AG20443 (cell line): ENCODE results near the gene GOLGA8H.
"Not testable (repeated sequence)": the region's sequence is repeated elsewhere in the genome, so short reads cannot be mapped to it uniquely, and the experiment has no call there.

Source experiments
- DNase-seq: peaks from one replicate; pipeline ENCODE4 v3.0.0; 2012; ENCODE audit warnings: low spot score, mixed read lengths

Gene GOLGA8H, protein sequence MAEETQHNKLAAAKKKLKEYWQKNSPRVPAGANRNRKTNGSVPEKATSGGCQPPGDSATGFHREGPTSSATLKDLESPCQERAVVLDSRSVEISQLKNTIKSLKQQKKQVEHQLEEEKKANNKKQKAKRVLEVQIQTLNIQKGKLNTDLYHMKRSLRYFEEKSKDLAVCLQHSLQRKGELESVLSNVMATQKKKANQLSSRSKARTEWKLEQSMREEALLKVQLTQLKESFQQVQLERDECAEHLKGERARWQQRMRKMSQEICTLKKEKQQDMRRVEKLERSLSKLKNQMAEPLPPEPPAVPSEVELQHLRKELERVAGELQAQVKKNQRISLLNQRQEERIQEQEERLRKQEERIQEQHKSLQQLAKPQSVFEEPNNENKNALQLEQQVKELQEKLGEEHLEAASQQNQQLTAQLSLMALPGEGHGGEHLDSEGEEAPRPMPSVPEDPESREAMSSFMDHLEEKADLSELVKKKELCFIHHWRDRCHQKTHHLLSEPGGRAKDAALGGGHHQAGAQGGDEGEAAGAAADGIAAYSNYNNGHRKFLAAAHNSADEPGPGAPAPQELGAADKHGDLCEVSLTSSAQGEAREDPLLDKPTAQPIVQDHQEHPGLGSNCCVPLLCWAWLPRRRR

DNA sequence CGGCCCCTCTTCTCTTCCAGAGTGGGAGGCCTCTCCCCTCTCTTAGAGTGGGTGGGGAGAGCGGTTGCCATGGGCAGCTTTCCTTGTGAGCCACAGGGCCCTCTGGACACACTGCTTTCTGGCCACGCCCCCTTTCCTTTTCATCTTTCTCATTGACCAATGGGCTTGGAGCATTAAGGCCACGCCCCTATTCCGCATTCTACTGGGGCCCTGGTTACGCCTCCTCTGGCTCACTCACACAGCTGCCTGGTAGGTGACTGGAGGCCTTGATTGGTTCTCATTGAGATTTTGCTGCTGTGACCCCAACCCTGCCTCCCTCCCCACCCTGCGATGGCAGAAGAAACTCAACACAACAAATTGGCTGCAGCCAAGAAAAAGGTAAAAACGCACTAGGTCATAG lies at the start of gene GOLGA8H:
Gene GOLGA8H, plus strand, starts transcription at position 233 of the 400 bp plus-strand sequence. Its CDS starts 98 bp downstream, at position 331.
- not testable (repeated sequence) for DNase-seq

DNA sequence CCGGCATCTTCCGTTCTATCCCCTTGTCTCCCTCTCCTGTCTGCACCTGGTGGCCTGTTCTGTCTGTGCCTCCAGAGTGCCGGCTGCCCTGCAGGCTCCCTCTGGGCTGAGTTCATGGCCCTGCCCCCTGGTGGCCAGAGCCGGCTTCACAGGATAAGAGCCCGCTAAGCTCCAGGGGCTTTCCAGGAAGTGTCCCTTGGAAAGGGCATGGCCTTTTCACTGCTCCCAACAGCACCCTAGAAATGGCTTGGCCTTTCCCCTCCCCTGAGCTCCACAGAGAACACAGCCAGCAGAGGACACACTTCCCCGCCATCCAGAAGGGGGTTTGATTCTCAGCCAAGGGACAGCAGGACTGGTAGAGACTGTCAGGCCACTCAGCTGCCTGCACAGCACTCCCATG lies 36.9 kb upstream of the GOLGA8H start:
- DNase-seq: not testable (repeated sequence)

DNA sequence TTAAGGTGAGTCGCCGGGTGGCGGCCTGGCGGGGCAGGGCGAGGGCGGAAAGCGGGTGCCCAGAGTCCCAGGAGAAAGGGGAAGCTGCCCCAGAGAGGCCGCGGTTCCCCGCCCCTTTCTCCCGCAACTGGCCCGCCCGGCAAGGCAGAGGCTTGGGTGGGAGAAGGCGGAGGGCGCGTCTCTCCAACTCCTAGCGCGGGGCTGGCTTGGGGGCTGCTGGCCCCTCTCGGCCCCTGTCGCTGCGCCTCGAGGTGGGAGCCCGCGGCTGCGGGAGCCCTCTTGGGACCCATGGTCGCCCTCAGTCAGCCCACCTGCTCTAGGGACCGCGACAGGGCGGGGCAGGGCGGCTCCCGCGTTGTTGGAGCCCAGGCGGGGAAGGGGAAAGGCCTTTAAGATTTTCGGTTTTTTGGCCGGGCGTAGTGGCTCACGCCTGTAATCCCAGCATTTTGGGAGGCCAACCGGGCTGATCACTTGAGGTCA lies 30.8 kb upstream of the GOLGA8H start:
- not testable (repeated sequence) for DNase-seq

DNA sequence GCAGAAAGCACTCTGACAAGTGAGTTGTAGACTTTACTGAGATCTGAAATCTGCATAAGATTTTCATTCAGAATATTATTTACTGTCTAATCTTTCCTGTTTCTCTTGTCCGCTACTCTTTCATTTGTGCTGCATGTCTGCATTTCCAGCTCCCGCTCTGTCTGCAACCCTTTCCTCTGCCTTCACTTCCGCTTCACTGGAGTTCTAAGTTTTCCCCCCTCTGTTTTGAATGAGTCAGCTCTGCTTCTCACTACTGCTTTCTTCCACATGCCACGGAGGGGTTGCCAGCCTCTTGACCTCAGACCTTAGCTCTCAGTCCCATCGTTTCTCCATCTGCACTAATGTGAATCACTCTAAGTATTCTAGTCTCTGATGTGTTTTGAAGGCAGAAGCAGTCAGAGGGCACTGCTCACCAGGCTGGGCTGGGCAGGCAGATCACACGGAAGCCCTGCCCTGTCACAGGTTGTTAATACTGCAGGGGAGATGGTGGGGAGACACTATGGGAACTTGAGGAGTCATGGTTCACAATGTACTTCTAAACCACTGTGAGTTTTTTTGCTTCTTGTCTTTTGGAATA lies 24.3 kb upstream of the GOLGA8H start:
- not testable (repeated sequence) for DNase-seq

DNA sequence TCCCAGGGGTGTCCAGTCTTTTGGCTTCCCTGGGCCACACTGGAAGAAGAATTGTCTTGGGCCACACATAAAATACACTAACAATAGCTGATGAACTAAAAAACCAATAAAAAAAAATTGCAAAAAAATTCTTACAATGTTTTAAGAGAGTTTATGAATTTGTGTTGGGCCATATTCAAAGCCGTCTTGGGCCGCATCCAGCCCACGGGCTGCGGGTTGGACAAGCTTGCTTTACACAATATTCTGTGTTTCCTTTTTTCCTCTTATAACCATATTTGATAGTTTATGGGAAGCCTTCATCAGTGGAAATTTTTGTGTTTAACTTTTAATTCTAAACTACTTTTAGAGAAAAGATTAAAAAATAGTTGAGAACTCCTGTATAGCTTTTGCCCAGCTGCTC lies 23.1 kb upstream of the GOLGA8H start:
- DNase-seq: not testable (repeated sequence)

DNA sequence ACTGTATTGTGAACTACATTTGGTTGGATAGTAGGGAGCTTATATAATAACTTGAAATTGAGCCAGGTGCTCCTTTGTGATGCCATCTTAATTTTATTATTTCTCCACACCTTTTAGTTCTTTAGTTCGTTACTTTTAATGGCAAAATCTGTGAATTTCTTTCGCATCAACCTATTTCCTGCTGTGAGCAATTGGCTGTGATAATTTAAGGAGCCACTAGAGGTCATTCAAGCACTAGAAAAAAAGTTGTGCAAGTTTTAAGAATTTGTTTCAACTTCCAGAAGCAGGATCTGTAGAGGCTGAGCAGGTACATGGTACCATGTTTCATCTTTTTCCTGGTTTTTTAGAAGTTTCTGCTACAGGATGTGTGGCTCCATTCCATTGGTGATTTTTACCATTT lies 4.9 kb upstream of the GOLGA8H start:
- not testable (repeated sequence) for DNase-seq

DNA sequence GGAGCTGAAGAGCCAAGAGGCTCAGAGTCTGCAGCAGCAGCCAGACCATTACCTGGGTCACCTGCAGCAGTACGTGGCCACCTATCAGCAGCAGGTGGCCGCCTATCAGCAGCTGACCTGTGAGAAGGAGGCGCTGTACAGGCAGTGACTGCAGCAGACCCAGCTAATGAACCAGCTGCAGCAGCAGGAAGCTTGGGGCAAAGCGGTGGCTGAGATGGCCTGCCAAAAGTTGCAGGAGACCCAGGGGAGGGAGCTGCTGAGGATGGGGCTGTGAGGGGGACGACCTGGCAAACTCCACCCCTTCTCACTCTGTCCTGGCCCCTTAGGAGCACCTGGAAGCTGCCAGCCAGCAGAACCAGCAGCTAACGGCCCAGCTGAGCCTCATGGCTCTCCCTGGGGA lies 8.4 kb downstream of the GOLGA8H start:
- DNase-seq: not testable (repeated sequence)

DNA sequence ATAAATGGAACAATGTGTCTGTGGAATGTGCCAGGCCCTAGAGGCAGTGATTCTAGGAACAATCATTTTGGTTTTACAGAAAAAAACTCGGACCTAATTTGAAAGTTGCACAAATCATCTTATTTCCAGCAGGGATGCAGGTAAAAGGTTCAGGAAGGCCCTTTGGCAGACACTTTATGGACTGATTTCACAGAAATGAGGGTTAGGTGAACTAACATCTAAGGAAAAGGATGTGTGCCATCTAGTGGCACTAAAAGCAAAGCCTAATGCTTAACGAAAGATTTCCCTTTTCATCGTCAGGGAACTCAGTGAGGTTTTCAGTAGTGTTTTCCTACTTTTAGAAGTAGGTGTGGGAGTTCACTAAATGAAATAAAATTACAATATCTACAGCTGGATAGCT lies 17.5 kb downstream of the GOLGA8H start:
- not testable (repeated sequence) for DNase-seq

DNA sequence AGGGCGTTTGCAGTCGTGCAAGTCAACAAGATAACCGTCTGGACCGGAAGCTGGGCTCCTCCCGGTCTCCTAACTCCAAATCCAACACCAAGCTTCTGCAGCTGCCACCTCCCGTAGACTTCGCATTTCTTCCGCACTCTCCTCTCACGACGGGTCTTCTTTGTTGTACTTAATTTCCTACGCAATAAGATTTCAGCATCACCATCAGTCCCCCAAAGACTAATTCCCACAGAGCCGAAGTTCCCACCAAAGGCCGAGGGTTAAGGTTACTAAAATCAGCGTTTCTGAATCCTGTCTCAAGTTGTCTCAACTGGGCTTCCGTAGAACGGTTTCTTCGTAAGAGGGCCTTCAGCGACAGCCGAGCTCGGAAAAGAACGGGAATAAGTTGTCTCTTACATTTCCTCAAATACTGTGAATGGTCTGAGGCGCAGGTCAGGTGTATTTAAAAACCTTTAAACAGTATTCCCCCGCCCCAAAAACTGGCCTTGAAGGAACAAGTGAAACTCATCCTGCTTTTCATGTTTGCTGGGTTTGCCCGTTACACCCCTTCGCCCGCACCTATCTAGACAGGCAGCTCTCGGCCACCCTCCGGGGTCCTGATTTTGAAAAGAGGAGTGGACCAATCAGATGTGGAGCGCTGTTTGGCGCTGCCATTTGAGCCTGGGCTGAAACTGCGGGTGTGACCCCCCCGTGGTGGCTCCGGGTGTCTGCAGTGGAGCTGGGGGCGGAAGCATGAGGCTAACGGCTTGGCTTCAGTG lies 21.8 kb downstream of the GOLGA8H start, which contains the start of gene ARHGAP11B:
Gene ARHGAP11B, plus strand, starts transcription at position 693 of the 758 bp plus-strand sequence.
- DNase-seq: peak; percentile 86

DNA sequence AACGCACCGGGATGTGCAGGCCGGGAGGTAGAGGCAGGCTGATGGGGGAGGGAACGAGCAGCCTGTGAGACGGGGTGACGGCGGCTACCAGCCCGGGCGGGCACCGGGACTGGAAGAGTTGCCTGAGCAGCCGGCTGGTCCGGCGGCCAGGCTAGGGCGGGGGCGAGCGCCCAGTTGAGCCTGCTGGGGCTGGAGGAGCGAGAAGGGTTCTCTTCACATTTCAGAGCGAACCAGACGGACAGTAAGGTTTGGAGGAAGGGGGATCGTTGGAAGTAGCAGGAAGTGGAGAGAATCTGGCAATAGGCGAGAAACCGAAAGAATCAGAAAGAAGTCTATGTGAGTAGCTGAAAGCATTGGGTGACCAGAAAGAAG lies 22.4 kb downstream of the GOLGA8H start:
- not testable (repeated sequence) for DNase-seq

DNA sequence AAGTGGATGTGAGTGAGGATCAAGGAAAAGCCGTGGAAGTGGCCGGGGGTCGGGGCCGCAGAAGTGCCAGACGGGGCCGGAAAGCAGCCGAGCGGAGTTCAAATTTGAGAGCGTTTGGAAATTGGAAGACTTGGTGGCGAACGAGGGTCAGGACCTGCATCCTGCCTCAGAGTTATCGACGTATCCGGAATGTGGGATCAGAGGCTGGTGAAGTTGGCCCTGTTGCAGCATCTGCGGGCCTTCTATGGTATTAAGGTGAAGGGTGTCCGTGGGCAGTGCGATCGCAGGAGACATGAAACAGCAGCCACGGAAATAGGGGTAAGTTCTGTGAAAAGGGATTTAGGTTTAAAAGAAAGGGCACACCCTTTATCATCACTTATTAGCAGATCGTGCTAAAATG lies 22.8 kb downstream of the GOLGA8H start:
- DNase-seq: not testable (repeated sequence)

DNA sequence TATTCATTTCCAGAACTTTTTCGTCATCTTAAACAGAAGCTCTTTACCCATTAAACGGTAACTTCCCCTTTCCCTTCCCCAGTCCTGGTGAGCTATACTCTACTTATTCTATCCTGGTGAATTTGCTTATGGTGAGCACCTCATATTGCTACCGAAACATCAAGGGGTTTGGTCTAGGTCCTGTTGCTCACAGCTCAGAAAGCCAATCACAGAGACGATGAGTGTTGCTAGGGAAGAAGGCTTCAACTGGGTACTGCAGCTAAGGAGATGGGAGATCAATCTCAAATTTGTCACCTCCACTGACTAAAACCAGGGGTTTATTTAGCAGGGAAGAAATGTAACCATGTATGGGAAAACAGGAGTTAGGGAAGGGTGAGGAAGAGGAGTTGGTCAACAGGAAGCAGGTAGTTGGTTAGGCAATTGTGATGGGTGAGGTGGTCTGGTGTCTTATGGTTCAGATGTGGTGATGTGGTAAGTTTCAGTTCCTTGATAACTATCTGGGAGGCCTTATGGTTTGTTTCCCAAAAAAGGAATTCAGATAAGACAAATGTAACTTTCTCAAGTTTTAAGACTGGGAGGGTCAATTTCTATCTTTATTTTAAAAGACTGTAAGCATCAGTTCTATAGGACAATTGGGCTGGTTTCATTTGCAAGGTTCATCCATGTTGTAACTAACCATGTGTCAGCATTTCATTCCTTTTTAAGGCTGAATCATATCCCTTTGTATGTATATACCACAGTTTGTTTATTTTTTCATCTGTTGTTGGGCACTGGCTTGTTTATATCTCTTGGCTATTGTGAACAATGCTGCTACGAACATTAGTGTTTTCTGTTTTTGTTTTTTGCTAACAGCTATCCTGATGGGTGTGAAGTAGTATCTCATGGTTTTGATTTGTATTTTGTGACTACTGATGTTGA lies 46.4 kb downstream of the GOLGA8H start:
- DNase-seq: no peak

DNA sequence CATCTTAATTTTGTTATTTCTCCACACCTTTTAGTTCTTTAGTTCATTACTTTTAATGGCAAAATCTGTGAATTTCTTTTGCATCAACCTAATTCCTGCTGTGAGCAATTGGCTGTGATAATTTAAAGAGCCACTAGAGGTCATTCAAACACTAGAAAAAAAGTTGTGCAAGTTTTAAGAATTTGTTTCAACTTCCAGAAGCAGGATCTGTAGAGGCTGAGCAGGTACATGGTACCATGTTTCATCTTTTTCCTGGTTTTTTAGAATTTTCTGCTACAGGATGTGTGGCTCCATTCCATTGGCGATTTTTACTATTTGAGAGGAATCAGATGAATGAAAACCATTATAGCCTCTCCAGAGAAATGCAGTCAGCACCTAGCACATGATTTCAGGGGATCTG lies 57.3 kb downstream of the GOLGA8H start:
- DNase-seq: peak; percentile 11
